Measurements from ENCODE around the gene MRPL53. TPM values are rescaled to one million over a fixed set of nuclear protein-coding genes. Genes with fewer than 3 reads are reported as not detected.

The MRPL53 gene
- total RNA-seq, 1 donor from 2014 or later = 37.7 TPM

DNA sequence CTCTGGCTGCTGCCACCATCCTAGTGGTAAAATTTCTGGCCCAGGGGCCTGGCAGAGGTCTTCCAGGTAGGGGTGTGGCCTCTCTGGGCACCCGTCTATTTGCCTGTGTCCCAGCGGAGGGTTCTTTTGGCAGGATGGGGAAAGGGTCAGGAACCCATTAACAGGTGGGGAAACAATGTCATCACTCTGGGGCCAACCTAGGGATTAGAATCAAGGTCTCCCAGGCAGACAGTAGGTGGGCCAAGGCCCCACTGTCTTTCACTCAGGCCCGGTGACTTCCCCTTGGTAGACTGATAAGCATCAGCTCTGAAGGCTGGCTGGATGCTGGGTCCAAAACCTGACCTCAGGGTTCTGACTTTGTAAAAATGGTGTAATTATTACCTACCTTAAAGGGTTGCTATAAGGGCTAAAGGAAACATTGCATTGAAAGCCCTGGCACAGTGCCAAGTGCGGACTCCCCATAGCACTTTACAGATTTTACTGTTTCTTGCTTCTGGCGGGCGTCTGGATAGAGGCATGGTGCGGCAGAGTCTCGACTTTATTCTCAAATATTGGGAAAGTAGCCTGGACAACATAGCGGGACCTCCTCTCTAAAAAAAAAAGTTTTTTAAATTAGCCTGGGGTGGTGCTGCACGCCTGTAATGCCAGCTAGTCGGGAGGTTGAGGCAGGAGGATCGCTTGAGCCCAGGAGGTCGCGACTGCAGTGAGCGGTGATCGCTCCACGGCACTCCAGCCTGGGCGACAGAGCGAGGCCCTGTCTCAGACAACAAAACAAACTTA, 24.7 kb upstream of the MRPL53 start:
- no peaks in the 10 kb centered on the region for H3K9me3 ChIP-seq
- no peak for DNase-seq (ENCODE audit: low spot score in 2 of 2)
- peaks cover 5% of the 10 kb centered on the region for H3K27me3 ChIP-seq
- H3K36me3 ChIP-seq = peaks cover 14 to 17% of the 10 kb centered on the region in 2 donors
- peaks cover 0 to 8% of the 10 kb centered on the region in 2 donors for H3K4me1 ChIP-seq
- TF ChIP-seq, protein P1, sequence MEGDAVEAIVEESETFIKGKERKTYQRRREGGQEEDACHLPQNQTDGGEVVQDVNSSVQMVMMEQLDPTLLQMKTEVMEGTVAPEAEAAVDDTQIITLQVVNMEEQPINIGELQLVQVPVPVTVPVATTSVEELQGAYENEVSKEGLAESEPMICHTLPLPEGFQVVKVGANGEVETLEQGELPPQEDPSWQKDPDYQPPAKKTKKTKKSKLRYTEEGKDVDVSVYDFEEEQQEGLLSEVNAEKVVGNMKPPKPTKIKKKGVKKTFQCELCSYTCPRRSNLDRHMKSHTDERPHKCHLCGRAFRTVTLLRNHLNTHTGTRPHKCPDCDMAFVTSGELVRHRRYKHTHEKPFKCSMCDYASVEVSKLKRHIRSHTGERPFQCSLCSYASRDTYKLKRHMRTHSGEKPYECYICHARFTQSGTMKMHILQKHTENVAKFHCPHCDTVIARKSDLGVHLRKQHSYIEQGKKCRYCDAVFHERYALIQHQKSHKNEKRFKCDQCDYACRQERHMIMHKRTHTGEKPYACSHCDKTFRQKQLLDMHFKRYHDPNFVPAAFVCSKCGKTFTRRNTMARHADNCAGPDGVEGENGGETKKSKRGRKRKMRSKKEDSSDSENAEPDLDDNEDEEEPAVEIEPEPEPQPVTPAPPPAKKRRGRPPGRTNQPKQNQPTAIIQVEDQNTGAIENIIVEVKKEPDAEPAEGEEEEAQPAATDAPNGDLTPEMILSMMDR (IDR thresholded peaks at IDR 0.05) = no peak
- peak overlapping the region; percentile 9 to 51 for H3K4me3 ChIP-seq
- no peak overlapping the region for H3K27ac ChIP-seq
- intact Hi-C loops (cut with DNase I) = no loop called here

DNA sequence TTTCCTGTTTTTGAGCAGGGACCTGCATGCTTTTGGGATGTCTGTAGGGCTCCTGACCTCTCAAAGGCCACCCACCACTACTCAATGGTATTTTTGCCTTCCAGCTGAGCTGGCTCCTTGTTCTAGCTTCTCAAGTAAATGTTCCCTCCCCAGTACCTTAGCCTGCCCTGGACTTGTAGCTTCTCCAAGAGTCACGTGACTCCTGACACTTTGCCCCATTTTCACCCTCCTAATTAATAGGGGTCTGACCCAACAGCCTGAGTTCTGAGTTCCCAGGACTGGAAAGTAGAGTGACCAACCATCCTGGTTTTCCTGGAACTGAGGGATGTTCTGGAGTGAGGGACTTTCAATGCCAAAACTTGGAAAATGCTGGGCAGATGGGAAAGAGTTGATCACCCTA, 23.0 kb upstream of the MRPL53 start:
- intact Hi-C loops (cut with DNase I) = no loop called here
- peaks cover 5% of the 10 kb centered on the region for H3K27me3 ChIP-seq
- H3K4me1 ChIP-seq = peaks cover 0 to 8% of the 10 kb centered on the region in 2 donors
- no peaks in the 10 kb centered on the region for H3K9me3 ChIP-seq
- TF ChIP-seq, protein P1 (IDR thresholded peaks at IDR 0.05) = no peak
- no peak overlapping the region for H3K27ac ChIP-seq
- no peak for DNase-seq (ENCODE audit: low spot score in 2 of 2)
- H3K36me3 ChIP-seq = peaks cover 31 to 34% of the 10 kb centered on the region in 2 donors
- H3K4me3 ChIP-seq = no peak overlapping the region

DNA sequence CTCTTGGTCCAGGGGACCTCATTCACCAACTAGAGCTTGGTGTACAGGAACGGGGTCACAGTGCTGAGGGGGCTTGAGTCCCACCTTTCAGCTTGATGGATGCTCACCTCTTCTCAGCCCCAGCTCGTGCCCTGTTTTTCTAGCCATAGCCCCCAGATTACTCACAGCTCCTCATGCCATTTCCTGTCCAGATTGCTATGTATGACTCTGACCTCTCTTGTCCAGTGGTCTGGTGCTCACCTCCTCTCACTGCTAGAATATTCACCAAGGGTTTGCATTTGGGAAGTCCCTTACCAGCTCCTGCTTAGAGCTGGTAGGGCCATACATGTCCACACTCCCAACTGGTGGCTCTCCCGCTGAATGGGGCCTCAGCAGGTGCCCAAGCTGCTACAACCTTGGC, 21.1 kb upstream of the MRPL53 start:
- no peak for DNase-seq (ENCODE audit: low spot score in 2 of 2)
- TF ChIP-seq, protein P1 (IDR thresholded peaks at IDR 0.05) = no peak
- peaks cover 41 to 49% of the 10 kb centered on the region in 2 donors for H3K36me3 ChIP-seq

DNA sequence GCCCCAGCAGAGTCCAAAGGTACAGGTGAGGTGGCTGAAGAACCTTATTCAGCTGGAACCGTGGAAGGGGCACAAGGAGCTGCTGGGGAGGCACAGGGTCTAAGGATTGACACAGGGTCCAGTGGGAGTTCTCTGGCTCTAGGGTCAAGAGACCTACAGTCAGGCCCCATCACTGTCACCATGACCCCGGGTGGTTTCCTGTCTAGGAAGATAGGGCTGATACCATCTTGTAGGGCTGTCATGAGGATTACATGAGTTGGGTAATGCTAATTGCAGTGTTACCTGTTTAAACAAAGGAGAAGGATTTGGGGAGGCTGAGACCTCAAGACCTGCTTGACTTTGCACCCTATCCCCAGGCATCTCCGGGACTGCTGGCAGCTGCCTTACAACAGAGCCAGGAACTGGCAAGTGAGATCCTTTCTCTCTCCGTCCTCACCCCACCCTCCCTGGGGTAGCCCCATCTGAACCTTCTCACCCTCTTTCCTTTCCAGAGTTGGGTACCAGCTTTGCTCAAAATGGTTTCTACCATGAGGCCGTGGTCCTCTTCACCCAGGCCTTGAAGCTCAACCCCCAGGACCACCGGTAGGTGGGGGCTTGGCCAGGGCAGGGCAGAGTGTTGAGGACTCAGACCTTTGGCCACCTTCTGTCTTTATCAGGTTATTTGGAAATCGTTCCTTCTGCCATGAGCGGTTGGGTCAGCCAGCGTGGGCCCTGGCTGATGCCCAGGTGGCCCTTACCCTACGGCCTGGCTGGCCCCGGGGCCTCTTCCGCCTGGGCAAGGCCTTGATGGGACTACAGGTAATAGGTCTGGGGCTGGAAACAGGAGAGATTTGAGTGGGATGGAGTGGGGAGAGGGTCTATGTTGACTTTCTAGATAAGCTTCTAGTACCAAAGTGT, 19.4 kb upstream of the MRPL53 start:
- Histone ChIP-seq H3K27ac (no peak overlapping the region), H3K36me3 (peaks cover 41 to 57% of the 10 kb centered on the region in 2 donors), H3K4me3 (no peak overlapping the region), H3K9me3 (no peaks in the 10 kb centered on the region), H3K27me3 (no peaks in the 10 kb centered on the region), H3K4me1 (no peaks in the 10 kb centered on the region)
- TF ChIP-seq, protein P1 (IDR thresholded peaks at IDR 0.05) = no peak
- intact Hi-C loops (cut with DNase I) = no loop called here
- DNase-seq (ENCODE audit: low spot score in 2 of 2) = no peak

More for the DNA sequence above, 21.1 kb upstream of the MRPL53 start:
- Histone ChIP-seq H3K9me3 (no peaks in the 10 kb centered on the region), H3K27ac (no peak overlapping the region), H3K27me3 (no peaks in the 10 kb centered on the region), H3K4me1 (no peaks in the 10 kb centered on the region), H3K4me3 (no peak overlapping the region)
- intact Hi-C loops (cut with DNase I) = no loop called here

DNA sequence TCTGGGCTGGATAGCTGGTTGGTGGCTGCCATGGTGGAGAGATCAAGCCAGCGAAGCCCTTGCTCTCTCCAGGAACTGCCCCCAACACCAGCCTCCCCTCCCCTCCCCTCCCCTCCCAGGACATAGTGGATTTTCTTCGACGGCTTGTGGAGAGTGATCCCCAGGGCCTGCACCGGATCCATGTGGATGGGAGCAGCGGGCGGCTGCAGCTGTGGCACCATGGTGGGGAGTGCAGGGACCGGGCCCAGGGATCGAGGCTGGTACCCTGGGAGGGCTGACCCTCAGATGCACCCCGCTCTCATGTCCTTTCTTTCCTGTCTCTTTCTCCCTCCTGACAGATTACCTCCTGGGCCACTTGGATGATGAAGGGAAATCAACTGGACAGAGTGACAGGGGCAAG, 17.4 kb upstream of the MRPL53 start:
- no peak for DNase-seq (ENCODE audit: low spot score in 2 of 2)
- H3K36me3 ChIP-seq = peaks cover 41 to 71% of the 10 kb centered on the region in 2 donors
- no peaks in the 10 kb centered on the region for H3K27me3 ChIP-seq
- no peaks in the 10 kb centered on the region for H3K4me1 ChIP-seq
- H3K27ac ChIP-seq = no peak overlapping the region
- no peaks in the 10 kb centered on the region for H3K9me3 ChIP-seq
- TF ChIP-seq, protein P1 (IDR thresholded peaks at IDR 0.05) = no peak
- H3K4me3 ChIP-seq = no peak overlapping the region
- intact Hi-C loops (cut with DNase I) = no loop called here

All from ascending aorta (tissue), 2 donors.